HG02623 (cell line): ENCODE measurements around the gene FBP1.

ENCODE experiments used
- ATAC-seq: cut with Tn5 transposase; IDR thresholded peaks from one replicate; pipeline ENCODE4 v1.9.1; 2021; ENCODE audit warnings: moderate library complexity; ENCODE audit not compliant: unreplicated experiment

Gene FBP1

GRCh38 chr9:94657021-94657725 lies 17.9 kb upstream of the FBP1 start:
- ATAC-seq = no peak

- ATAC-seq = peak; percentile 99
These were observed 16.9 kb upstream of the FBP1 start for GRCh38 chr9:94656200-94656599.

DNA sequence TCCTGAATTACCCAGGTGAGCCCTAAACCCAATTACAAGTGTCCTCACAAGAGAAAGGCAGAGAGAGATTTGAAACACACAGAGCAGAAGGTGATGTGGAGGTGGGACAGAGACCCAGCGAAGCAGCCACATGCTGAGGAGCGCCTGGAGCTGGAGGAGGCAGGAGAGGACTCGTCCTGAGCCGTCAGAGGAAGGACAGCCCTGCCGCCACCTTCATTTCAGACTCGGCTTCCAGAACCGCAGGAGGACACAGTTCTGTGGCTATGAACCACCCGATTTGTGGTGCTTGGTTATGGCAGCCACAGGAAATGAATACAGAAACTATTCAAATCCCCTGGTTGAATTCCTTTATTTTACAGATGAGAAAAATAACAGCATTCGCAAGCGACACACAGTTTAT lies 16.4 kb upstream of the FBP1 start:
- ATAC-seq = no peak

GRCh38 chr9:94654165-94654894 lies 15.0 kb upstream of the FBP1 start:
- no peak for ATAC-seq

DNA sequence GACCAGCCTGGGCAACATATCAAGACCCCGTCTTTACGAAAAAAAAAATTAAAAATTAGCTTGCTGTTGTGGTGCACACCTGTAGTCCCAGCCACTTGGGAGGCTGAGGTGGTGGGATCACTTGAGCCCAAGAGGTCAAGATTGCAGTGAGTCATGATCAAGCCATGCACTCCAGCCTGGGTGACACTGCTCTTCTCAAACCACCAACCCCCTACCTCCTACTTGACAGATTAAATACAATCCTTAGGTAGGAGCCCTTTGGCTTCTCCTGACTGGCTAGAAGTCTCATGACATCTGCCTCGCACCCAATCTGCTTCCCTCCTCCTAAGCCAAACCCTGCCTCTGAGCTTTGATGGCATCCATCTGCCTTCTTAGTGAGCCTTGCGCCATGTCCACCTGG lies 11.6 kb upstream of the FBP1 start:
- no peak for ATAC-seq

DNA sequence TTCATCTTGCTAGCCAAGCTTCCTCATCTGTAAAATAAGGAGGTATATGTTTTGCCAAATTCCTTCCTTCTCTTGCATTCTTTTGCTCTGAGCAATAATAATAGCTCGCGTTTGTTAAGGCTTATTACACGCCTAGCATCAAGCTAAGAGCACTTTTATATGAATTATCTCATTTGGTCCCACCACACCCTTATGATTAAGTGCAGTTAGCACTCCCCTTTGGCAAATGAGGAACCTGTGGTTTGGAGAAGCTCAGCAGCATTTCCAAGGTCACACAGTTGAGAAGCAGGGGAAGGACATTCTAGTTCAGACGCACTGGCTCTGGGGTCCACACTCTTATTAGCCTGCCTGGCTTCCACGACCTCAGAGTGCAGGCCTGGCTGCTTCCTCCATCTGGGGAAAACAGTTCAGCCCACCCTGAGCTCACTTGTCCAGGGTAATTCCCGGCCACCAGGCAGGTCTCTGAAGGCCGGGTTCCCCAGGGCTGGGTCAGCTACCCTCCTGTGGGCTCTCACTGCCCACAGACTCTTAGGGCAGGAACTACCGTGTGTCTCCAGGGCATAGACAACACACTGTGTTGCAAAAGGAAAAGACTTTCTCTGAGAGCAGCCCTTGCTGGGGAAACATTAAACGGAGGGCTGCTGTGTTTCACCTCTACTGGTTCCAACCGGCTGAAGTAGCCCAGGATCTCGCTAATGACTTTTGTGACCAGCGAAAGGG lies 9.9 kb upstream of the FBP1 start:
- no peak for ATAC-seq

DNA sequence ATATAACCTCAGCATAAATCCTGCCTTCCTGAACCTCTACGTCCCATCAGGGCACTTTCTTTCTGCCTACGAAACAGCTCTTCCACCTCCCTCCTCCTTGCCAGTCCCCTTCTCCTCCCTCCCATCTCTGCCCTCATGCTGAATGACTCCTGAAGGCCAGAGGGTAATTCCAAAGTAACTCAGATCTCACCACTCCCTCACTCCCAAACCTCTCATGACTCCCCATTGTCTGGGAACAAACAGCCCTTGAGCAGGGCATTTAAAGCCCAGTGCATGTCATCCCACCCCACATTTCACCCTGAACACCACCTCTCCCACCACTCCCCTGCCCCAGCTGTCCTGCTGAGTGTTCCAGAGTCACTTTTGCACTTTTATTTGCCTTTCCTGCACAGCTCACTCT lies 8.9 kb upstream of the FBP1 start:
- no peak for ATAC-seq

GRCh38 chr9:94645901-94646300 lies 6.6 kb upstream of the FBP1 start:
- ATAC-seq = no peak

DNA sequence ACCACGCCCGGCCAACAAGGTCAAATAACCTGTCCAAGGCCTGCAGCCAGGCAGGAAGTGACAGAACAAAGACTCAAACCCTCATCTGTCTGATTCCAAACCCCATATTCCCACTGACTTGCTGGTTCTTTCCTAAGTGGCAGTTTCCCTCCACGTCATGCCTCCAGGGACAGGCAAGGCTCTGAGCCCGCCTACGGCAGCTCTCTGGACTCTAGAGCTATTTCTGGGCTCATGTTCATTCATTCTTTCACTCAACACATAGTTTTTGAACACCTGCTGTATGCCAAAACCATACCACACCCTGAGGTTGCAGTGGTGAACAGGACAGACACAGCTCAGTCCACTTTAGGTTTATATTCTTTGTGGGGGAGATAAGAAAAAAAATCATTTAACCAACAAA lies 5.2 kb upstream of the FBP1 start:
- ATAC-seq = no peak

- ATAC-seq = no peak
These were observed 4.4 kb upstream of the FBP1 start for GRCh38 chr9:94643741-94644140.

DNA sequence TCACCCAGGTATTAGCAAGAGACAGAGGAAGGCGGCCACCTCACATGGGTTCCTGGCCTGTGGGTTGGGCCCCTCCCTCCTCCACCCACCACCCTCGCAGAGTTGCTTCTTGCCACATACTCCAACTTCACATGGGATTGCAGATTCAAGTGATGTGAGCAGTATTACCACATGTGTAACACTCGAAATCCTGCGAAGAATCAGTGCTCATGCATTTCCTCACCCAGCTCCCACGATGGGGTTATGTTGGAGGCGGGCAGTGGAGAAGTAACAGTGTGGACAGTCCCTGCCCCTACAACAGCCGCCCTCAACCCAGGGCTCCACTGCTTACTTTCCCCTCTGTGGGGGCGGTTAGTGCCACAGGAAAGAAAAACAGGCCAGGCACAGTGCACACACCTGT lies 3.9 kb upstream of the FBP1 start:
- ATAC-seq = no peak

- ATAC-seq = no peak
These were observed 3.2 kb upstream of the FBP1 start for GRCh38 chr9:94642501-94642900.

DNA sequence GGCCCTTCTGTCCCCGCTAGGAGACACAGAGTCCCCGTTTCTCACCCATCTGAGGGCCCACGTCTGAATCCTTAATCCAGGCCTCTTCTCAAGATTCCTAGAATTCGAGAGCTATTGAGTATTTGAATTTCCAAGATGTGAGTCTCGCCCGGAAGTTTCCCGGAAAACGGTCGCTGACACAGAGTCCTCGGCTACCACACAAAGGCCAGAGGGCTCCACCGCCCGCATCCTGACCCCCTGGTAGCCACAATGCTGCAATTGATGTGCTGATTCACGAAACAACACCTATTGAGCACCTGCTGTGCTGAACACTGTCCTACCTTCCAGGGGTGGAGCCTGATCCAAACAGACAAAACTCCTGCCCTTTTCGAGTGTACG lies 670 bp upstream of the FBP1 start:
- no peak for ATAC-seq

DNA sequence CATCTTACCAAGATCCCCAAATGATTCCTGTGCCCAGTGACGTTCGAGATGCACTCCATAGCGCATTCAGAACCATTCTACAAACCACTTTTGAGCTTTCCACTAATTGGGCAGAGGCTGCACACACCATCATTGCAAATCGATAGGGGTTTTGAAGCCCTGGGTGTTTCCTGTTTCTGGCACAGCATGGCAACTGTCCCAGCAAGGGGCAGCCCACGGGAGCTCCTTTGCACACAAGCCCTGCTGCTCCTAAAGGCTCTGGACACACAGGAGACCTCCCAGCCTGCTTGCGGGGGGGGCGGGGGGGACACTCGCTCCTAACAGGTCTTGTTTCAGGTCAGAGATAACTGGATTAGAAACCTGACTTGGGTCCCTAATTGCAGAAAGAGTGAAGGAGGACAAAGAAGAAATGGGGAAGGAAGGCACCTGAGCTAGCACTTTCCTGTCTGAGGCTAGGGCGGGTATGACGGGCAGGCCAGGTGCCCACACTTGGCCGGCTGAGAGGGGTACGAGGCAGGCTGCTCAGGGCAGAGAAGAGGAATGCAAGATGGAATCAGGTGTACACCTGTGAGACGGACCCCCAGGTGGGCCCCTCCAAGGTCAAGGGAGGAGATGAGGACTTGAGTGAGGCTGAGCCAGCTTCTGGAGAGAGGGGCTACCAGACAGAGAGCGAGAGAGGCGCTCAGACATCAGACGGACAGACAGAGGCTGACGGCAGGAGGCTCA lies 820 bp downstream of the FBP1 start:
- no peak for ATAC-seq

- no peak for ATAC-seq
These were observed 6.6 kb downstream of the FBP1 start for GRCh38 chr9:94632737-94633136.

DNA sequence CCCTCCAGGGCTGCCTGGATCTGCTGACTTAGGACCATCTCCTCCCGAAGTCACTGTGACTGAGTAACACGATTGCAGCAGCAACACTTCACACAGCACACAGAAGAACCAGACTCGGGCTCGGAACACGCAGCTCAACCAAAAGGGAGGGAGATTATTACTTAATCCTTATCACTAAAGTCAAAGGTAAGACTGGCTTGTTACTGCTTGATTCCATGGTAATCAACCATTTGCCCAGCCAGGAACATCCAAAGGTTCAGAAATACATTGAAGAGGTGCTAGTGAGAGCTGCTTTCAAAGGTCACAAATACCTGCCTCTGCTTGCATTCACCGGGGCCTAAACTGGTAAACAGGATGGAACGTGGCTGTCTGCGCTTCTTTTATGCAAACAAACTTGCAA lies 7.7 kb downstream of the FBP1 start:
- no peak for ATAC-seq

- ATAC-seq = no peak
These were observed 8.5 kb downstream of the FBP1 start for GRCh38 chr9:94630833-94631232.

DNA sequence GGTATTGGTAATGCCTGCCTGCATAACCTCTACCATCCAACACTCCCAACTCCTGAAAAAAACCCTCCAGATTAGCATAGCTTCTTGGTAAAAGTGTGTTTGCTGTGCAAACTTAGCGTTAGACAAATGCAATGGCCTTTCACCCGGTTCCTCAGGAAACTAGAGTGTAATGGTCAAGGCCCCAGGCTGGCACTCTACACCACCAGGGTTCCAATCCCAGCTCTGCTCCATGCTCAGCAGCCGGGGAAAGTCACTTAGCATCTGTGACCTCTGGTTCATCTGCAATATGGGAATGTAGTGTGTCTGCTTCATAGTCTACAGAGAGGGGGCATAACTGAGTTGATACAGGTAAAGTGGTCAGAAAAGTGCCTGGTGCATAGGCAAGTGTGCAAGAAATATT lies 9.0 kb downstream of the FBP1 start:
- no peak for ATAC-seq

GRCh38 chr9:94627287-94627686 lies 12.0 kb downstream of the FBP1 start:
- ATAC-seq = no peak

DNA sequence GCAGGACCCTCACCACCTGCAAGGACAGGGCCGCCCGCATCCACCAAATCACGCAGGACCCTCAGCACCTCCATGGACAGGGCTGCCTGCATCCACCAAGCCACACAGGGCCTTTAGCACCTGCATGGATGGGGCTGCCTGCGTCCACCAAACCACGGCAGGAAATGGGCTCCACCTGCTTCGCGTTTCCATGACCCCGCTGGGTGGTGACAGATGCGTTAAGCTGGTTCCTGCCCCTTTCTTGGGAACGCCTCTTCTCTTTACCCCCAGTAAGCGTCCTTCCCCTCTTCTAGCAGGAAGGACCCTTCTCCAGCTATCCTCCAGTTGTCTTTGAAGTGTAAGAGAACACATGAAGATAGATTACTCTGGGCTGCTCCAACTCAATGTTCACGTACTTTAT lies 13.5 kb downstream of the FBP1 start:
- no peak for ATAC-seq

- ATAC-seq = no peak
These were observed 14.7 kb downstream of the FBP1 start for GRCh38 chr9:94624629-94625028.

DNA sequence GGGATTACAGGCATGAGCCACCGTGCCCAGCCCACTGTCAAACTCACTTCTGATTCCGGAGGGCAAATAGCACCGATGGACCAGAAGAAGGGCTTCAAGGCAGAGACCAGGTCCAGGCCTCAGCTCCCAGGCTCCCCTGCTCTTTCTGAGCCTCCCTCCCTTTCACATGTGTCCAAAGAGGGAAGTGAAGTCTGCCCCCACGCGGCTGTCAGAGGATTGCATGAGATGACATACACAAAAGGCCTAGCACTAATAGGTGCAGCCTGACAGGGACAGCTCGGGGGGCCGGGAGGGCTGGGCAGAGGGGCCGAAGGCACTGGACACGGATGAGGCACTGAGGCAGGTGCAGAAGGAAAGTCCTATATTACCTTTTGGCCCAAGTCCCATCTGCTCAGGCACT lies 16.1 kb downstream of the FBP1 start:
- no peak for ATAC-seq
